Ascending aorta (tissue), 2 donors: ENCODE data around the gene MON2. TPM values are rescaled to one million over a fixed set of nuclear protein-coding genes. Genes with fewer than 3 reads are reported as not detected.

Experiments
- DNase-seq, 2 donors: peaks; one replicate each; pipeline ENCODE4 v3.0.0-alpha.2; 2019; ENCODE audit warnings: low spot score in 2 of 2
- H3K27ac ChIP-seq, 2 donors: fragments of 200-600 bp; sonication (generic); one replicate each; pipeline ENCODE4 v1.5.1; 2016 to 2017; ENCODE audit warnings: mild to moderate bottlenecking in 1 of 2
- H3K27me3 ChIP-seq: fragments of 200-600 bp; sonication (generic); one replicate; pipeline ENCODE4 v1.5.1; 2017
- H3K36me3 ChIP-seq, 2 donors: fragments of 200-600 bp; sonication (generic); one replicate each; pipeline ENCODE4 v1.5.1; 2016
- H3K4me1 ChIP-seq, 2 donors: fragments of 200-600 bp; sonication (generic); one replicate each; pipeline ENCODE4 v1.5.1; 2016 to 2017; ENCODE audit warnings: mild to moderate bottlenecking in 1 of 2
- H3K4me3 ChIP-seq, 2 donors: fragments of 200-600 bp; sonication (generic); one replicate each; pipeline ENCODE4 v1.5.1; 2016 to 2017; ENCODE audit warnings: mild to moderate bottlenecking in 1 of 2
- H3K9me3 ChIP-seq, 2 donors: fragments of 200-600 bp; sonication (generic); one replicate each; pipeline ENCODE4 v1.5.1; 2016
- CTCF ChIP-seq, 3 experiments: fragments of 200-600 bp in 2 of 3; fragments of 450-650 bp in 1 of 3; sonication (generic) in 2 of 3; IDR thresholded peaks; one replicate each; pipeline ENCODE4 v1.5.1; 2016 to 2019; ENCODE audit warnings: antibody characterized with exemption in 3 of 3, mild to moderate bottlenecking in 1 of 3, moderate library complexity in 1 of 3
- intact Hi-C: fragments of 100-400 bp; cut with DNase I; formaldehyde crosslinking; loops from one replicate; pipeline ENCODE4 v1.15.1; 2023
- total RNA-seq: library from RNA; depleted of rRNA; stranded (reverse); fragments of >200 nt; gene quantifications from one replicate; pipeline ENCODE4 v1.1.0, GENCODE V29; 2016

The MON2 gene
- total RNA-seq, 1 donor from 2014 or later = 14.4 TPM

- intact Hi-C loops = loop anchor here (5.0 to 10.0 kb wide), 3 partner anchors 262 to 445 kb away; partner anchors contain the start of gene PPM1H
- Histone ChIP-seq H3K9me3 (no peaks in the 10 kb centered on the region), H3K27ac (no peak overlapping the region), H3K4me3 (no peak overlapping the region), H3K27me3 (no peaks in the 10 kb centered on the region), H3K4me1 (peaks cover 0 to 3% of the 10 kb centered on the region in 2 donors), H3K36me3 (no peaks in the 10 kb centered on the region)
- no peak for TF ChIP-seq CTCF (IDR thresholded peaks at IDR 0.05)
- DNase-seq = no peak
Observed at GRCh38 chr12:62599854-62600437, 133.3 kb downstream of the MON2 start.

GRCh38 chr12:62601765-62602164 is 135.1 kb downstream of the MON2 start:
- Histone ChIP-seq H3K9me3 (no peaks in the 10 kb centered on the region), H3K27ac (peak overlapping the region; percentile 99 to 100), H3K4me1 (peaks cover 3 to 5% of the 10 kb centered on the region in 2 donors), H3K4me3 (peak overlapping the region; percentile 87 to 97), H3K27me3 (no peaks in the 10 kb centered on the region), H3K36me3 (no peaks in the 10 kb centered on the region)
- TF ChIP-seq CTCF (IDR thresholded peaks at IDR 0.05) = no peak
- no peak for DNase-seq
- intact Hi-C loops = loop anchor here (2.0 to 10.0 kb wide), 7 partner anchors 83 to 443 kb away; partner anchors contain the start of genes MON2, PPM1H and USP15

- H3K36me3 ChIP-seq = no peaks in the 10 kb centered on the region
- intact Hi-C loops = loop anchor here (1.0 to 10.0 kb wide), 8 partner anchors 82 to 442 kb away; partner anchors contain the start of genes MON2, PPM1H and USP15
- H3K4me3 ChIP-seq = peak overlapping the region; percentile 87 to 97
- peak; percentile 64 to 92 for DNase-seq
- H3K9me3 ChIP-seq = no peaks in the 10 kb centered on the region
- H3K27ac ChIP-seq = peak overlapping the region; percentile 99 to 100
- H3K4me1 ChIP-seq = peaks cover 3 to 5% of the 10 kb centered on the region in 2 donors
- H3K27me3 ChIP-seq = no peaks in the 10 kb centered on the region
- TF ChIP-seq CTCF (IDR thresholded peaks at IDR 0.05) = no peak
Observed at GRCh38 chr12:62602255-62603060, 135.8 kb downstream of the MON2 start.

GRCh38 chr12:62603061-62603810 is 136.6 kb downstream of the MON2 start:
- Histone ChIP-seq H3K4me1 (peaks cover 3 to 5% of the 10 kb centered on the region in 2 donors), H3K9me3 (no peaks in the 10 kb centered on the region), H3K27ac (peak overlapping the region; percentile 99 to 100), H3K36me3 (no peaks in the 10 kb centered on the region), H3K27me3 (no peaks in the 10 kb centered on the region), H3K4me3 (peak overlapping the region; percentile 87 to 97)
- peak; percentile 35 to 91 for DNase-seq
- intact Hi-C loops = loop anchor here (1.0 to 10.0 kb wide), 8 partner anchors 82 to 442 kb away; partner anchors contain the start of genes MON2, PPM1H and USP15
- TF ChIP-seq CTCF (IDR thresholded peaks at IDR 0.05) = peak; percentile 38 to 82 (median 59)

- intact Hi-C loops = loop anchor here (1.0 to 10.0 kb wide), 9 partner anchors 28 to 441 kb away; partner anchors contain the start of genes MON2, PPM1H and USP15
- DNase-seq = no peak
- Histone ChIP-seq H3K9me3 (no peaks in the 10 kb centered on the region), H3K4me1 (peaks cover 3 to 5% of the 10 kb centered on the region in 2 donors), H3K36me3 (no peaks in the 10 kb centered on the region), H3K4me3 (peak overlapping the region; percentile 87 to 97), H3K27ac (peak overlapping the region; percentile 99 to 100), H3K27me3 (no peaks in the 10 kb centered on the region)
- no peak for TF ChIP-seq CTCF (IDR thresholded peaks at IDR 0.05)
Observed at GRCh38 chr12:62603811-62604098, 137.1 kb downstream of the MON2 start.
